GM12874 (cell line): Measurements from ENCODE around the gene LGALS1.

Source experiments
- CTCF ChIP-seq: IDR thresholded peaks from 2 replicates; pipeline ENCODE4 v1.5.1; 2011; ENCODE audit warnings: low read depth, mild to moderate bottlenecking, control low read depth, low read length, moderate library complexity; ENCODE audit not compliant: insufficient read depth

Gene LGALS1

GRCh38 chr22:37640591-37641560 is 34.6 kb upstream of the LGALS1 start:
- no peak for TF ChIP-seq CTCF

DNA sequence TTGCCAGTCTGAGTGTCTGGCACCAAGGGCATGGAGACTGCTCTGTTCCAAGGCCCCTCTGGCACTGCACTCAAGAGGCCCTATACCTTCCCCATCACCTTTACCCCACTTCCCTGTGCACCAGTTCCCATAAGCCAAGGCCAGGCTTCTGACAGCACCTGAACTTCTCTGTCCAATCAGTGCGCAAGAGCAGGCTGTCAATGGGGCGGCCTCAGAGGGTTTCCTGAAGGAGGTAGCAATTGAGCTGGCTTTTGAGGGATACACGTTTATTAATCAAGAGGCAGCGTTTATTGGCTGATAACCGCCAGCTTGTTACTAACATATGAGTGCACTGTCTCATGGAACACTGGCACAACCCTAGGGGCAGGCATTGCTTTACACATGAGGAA is 33.9 kb upstream of the LGALS1 start:
- no peak for TF ChIP-seq CTCF

DNA sequence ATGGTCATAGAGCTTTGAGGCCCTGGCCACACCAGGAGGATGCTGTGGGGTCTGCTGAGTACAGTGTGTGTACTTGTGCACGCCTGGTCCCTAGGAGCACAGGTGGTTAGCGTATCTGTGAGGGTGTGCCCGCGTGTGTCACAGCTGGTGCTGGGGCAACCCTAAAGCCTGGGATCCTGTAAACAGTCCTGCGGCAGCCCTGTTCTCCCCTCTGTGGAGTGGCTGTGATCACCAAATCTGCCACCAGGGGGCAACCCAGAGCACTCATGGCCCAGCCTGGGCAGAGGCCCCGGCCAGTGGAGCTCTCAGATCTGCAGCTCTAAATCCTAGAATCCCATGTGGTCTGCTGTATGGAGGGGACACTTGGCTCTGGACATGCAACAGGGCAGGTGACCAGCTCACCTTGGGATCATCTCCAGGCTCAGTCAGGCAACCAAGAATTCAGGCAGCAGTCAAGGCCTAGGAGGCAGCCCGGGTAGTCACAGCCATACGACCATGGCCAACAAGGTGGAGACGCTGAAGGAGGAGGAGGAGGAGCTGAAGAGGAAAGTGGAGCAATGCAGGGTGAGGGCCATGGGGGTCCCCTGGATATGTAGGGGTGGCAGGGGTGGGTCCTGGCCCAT is 32.1 kb upstream of the LGALS1 start:
- peak; percentile 90 for TF ChIP-seq CTCF

DNA sequence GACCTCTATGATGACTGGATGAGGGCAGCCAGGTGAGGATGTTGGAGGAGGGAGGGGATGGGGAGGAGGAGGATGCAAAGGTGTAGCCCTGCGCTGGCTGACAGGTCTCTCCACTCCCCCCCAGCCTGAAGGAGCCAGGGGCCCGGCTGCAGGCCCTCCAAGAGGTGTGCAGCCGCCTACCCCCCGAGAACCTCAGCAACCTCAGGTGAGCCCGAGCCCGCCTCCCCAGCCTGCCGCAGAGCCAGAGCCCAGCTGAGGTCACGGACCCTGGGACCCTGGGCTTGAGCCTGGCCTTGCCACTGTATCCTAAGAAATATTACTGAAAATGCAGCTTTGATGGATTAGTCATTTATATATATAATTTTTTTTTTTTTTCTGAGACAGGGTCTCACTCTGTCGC is 28.1 kb upstream of the LGALS1 start:
- no peak for TF ChIP-seq CTCF

GRCh38 chr22:37647928-37648327 is 27.5 kb upstream of the LGALS1 start:
- TF ChIP-seq CTCF = no peak

DNA sequence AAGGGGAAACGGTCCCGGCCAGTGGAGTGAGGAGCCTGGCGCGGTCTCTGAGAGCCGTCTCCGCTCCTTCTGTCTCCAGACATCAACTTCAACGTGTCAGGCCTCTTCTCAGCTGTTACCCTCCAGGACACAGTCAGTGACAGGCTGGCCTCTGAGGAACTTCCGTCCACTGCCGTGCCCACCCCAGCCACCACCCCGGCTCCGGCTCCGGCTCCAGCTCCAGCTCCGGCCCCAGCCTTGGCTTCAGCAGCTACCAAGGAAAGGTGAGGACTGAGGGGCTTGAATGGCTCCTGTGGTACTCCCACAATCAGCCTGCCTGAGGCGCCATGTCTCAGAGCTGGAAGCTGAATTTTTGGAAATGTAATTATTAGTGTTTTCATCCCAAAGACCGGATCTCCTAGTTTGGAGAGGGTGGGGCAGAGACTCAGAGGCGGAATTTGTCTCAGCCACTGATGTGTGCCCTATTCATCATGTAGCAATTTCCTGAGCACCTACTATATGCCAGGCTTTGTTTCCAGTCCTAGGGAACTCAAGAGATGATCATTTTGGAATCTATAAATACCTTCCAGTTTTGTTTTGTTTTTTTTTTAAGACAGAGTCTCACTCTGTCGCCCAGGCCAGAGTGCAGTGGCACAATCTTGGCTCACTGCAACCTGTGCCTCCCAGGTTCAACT is 24.8 kb upstream of the LGALS1 start:
- TF ChIP-seq CTCF = no peak
